HUDEP-2 (cell line): ENCODE data around the gene GRM8.
"Not testable (repeated sequence)": the region's sequence is repeated elsewhere in the genome, so short reads cannot be mapped to it uniquely, and the experiment has no call there.

Experiments
- DNase-seq, 76 experiments: peaks; one replicate each; lab custom pipeline; 2025; ENCODE audit not compliant: unreplicated experiment in 76 of 76; lab: John Stamatoyannopoulos, UW

Gene GRM8

DNA sequence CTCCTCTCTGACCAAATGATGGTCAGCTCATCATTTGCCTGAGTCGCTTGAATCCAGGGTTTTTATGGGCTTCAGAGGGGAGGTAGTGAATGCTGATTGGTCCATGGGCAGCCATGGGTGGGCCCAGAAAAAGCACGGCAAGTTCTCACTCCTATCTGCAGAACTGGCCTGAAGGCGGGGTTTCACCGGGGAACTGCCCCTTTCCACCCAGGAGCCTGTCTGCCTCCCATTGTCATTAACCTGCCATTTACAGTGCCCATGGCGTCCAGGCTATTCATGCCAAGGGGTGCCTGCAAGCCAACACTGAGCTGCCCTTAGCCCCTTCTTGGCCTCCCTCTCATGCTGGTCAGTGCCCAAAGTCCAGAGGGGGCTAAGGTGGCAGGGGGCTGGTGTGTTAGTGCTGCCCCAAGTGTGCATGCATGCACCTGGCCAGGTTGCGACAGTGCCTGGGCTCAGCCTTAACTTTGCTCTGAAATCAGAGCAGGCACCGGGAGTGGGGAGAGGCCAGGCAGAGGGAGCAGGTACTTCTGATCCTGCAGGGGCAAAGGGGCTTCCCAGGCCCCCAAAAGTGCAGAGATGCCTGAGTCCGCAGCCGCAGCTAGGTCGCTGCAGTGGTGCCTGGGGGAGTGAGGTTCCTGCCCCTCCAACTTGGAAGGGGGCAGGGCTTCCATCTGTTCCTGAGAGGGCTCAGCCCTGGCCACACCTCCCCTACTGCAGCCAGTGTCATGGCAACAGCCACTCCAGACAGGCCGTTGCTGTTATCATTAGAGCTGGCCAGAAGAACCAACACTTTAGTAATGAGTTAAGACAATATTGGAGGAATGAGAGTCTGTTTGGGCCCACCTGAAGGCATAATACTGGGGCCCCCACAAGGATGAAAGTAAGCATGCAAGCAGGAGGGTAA is 561.6 kb downstream of the GRM8 start:
- no peak for DNase-seq

DNA sequence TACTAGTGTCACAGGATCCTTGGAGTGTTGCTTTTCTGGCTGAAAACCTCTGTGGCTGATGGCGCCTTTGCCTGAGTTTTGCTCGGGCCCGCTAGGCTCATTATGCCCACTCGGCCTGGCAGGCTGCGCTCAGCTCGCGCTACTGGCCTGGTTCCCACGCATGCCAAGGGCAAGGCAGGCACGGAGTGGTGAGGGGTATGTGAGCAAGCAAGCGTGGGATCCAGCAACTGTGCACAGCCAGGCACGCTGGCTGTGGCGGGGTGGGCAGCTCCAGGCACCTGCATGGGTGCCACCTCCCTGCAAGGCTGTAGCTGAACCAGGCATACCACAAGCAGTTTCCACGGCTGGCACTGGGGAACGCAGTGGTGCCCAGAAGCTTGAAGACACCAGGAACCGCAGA is 562.6 kb downstream of the GRM8 start:
- DNase-seq: no peak

DNA sequence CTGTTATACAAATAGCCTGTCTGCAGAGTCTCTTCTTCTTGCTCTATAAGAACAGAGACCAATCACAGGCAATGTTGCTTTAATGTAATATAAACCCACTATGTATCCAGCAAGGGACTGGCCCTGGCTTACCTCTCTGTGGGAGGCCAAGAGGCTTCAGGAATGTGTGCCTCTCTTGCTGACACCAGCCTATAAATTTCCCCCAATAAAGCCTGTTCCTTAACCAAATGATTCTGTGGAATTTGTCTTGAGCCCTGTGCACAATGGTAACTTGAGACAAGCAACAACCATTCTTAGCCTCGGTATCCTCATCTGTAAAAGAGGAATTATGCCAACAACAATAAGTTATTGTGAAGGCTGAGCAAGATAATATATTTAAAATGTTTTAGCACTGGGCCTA is 563.7 kb downstream of the GRM8 start:
- no peak for DNase-seq

DNA sequence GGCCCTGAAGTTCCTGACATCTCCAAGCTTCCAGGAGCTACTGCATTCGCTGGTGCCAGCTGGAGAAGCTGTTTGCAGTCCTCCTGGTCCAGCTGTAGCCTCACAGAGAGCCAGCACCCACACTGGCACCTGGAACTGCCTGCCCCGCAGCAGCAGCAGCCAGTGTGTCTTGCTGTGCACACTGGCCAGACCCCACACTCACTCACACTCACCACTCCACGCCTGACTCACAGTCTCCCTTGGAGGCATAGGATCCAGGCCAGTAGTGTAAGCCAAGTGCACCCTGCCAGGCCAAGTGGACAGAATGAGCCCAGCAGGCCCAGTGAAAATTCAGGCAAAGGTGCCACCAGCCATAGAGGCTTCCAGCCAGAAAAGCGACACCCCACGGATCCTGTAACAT is 566.3 kb downstream of the GRM8 start:
- no peak for DNase-seq

DNA sequence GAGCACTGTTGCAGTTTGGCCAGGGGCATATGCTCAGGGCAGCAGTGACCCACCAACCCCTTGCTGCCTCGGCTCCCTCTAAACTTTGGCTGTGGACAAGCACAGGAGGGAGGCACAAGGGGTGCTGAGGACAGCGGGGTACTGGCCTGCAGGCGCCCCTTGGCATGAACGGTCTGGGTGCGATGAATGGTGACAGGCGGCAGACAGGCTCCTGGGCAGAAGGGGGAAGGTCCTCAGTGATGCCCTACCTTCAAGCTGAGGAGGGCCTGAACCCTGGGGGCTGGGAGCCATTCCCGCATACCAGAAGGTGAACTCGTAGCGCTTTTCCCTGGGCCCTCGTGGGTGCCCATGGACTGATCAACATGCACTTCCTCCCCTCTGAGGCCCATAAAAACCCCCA is 567.1 kb downstream of the GRM8 start:
- DNase-seq: no peak

DNA sequence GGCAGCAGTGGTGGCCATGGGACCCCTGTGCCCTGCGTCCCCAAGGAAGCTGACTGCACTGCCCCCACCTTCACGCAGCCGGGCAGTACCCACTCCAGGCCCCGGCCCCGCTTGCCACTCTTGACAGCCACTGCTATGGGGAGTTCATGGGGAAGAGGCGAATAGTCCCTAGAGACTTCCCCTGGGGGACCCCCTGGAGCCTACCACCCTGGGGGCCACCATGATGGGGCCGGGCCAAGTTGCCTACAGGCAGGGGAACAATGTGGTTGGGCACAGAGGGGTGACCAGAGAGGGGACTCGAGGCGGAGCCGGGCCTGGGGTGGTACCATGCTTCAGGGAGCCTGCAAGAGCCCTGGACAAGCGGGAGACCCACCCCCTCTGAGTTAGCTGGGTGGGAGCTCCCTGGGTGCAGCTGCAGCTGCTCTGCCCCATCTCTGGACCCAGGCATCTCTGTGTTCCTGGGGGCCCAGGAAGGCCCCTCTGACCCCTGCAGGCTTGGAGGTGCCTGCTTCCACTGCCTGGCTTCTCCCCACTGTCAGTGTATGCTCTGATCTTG is 567.6 kb downstream of the GRM8 start:
- no peak for DNase-seq

DNA sequence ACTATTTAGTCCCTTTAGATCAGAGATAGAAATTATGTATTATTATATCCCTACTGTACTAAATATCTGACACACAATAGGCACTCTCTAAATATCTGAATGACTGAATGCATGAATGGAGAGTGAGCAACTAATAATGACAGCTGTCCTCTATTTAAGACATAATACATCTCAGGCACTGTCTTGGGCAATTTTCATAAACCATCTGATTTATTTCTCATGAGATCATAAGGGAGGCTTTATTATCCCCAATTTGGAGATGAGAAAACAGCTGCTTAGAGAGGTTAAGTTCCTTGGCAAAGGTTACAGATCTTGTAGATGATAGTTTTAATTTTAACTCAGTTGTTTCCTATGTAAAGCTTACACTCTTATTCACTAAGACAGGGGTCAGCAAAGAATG is 570.6 kb downstream of the GRM8 start:
- DNase-seq: no peak

DNA sequence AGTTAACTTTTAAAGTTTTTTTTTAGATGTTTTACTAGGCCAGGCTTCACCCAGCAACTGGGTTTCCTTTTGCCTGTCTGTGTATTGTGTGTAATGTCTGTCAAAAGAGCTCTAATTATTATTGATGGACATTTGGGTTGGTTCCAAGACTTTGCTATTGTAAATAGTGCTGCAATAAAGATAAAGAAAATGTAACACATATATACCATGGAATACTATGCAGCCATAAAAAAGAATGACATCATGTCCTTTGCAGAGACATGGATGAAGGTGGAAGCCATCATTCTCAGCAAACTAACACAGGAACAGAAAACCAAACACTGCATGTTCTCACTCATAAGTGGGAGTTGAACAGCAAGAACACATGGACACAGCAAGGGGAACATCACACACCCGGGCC is 584.0 kb downstream of the GRM8 start:
- DNase-seq: not testable (repeated sequence)

DNA sequence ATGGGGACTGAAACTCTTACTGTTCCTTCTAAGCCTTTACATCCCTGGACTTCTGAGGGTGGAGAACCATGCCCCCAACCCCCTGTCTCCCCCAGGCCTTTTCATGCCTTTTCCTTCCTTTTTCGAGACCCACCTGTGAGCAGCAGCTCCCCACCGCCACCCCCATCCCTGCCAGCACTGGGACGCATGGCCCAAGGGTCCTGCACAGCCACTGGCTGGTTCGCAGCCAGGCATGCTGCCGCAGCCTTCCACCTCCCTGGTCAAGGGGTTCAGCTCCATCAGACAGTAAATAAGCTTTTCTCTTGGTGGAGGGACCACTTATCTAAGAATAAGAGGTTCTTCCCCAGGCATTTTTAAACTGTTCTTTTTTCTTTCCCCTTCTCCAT is 584.4 kb downstream of the GRM8 start:
- no peak for DNase-seq

DNA sequence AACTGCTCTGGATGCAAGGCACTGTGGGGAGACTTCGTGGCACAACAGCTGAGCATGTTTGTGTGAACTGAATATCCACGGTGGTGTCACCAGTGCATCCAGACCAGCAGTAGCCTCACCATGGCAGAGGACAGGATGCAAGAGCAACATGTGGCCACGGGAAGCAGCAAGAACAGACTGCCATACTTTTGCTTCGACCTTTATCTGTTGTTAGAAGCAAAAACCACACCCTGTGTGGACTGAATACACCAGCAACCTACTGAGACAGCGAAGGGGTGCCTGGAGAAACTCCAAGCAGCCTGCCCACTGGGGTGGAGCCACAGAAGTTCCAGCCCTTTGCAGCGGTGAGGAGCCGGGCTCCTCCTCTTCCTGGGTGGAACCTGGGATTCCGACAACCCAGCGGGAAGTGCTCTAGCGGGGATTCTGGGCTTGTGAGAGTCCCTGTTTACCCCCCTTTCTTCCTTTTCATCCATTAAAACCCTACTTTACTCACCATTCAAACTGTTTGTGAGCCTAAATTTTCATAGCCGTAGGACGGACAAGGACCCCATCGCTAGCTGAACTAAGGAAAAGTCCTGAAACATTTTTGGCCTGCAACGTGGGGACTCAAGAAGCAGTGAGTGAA is 584.9 kb downstream of the GRM8 start:
- peak in 5 of 76 experiments; percentile 42 to 79 (median 54) for DNase-seq

DNA sequence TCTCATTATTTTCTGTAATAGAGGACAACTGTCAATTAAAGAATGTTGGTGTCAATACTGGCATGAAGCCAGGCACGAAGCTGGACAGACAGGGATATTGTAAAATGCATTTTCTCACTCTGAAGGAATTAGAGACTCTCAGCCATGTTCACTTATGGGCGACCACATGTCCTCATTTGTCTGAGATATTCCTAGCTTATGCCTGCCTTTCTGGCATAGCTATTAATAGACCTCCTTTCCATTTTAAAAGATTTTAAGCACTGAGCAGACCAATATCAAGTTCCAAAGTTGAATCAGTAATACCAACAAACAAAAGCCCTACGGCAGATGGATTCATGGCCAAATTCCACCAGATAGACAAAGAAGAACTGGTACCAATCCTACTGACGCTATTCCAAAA is 589.9 kb downstream of the GRM8 start:
- DNase-seq: no peak

DNA sequence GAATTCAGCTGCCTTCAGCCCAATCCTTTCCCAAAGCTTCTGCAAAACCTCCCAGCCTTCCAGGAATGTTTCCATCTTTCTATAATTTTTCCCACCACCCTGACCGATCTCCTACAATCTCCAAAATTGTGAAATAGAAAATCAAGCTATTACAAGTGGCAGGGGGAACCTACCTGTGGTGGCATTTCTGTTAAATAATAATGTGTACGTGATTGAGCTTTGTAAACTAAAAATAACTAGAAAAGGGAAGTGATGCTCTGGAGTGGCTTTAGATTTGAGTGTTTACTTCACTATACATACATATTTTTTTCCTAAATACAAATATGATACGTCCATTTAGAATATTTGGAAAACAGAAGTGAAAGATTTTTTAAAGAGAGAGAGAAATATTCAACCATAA is 593.6 kb downstream of the GRM8 start:
- no peak for DNase-seq

DNA sequence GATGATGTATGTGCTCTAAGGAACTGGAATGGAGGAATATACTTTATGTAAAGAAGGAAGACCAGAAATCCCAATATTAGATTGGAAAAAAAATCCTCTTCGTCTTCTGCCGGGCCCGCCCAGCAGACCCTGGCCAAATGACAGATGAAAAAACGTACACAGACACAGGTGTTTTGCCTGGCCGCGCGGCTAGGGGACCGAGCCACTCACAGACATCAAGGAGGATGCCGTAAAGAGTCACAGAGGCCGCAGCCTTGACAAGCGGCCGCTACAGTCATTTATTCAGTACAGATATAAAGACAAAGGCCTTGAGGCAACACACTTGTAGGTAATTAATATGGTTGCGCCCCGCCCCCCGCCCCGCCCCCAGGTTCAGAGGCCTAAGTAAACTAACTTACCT is 594.1 kb downstream of the GRM8 start:
- DNase-seq: no peak

DNA sequence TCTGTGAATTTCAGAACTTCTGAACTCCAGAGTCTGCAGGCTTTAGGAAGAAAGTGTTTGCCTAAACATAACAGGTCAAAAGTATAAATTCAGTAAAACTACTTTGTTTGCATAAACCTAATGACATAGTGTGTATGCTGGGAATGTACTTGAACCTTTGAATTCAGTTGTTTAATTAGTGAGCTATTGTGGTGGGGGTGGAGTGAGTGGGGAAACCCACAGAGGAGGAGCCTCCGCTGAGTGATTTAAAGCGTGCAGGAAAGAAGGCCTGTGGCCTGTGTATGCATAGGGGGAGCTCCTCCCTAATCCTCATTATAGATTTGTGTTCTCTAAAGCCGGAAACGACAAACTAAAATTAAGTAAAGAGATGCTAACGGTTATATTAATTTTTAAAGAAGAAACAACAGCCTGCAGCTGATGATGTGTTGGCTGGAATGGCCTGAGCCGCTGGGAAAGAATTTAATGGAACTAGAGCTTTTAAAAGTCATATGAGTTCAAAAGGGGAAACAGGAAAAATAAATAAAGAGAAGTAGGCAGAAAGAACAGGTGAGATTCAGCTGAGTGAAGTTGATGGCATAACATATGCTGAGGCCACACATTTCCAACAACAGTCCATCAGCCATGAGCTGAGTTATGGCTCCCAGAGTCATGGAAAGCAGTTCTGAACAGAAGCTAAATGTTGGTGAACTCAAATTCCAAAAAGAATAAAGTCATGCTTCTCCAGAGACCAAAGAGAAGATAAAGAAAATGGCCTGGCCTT is 595.0 kb downstream of the GRM8 start:
- DNase-seq: no peak

DNA sequence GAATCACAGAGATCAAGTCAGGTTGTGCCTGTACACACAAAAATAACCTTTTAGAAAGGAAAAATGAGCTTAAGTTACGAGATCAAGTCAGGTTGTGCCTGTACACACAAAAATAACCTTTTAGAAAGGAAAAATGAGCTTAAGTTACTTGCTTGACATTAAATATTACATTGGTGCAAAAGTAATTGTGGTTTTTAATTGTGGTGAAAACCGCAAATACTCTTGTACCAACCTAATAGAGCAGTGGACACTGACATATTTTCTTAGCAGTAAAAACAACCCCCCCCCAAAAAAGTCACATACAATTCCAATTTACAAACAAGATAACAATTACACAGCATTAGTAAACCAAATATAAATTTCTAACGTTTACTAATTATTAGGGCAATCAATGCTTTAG is 595.6 kb downstream of the GRM8 start:
- DNase-seq: no peak

DNA sequence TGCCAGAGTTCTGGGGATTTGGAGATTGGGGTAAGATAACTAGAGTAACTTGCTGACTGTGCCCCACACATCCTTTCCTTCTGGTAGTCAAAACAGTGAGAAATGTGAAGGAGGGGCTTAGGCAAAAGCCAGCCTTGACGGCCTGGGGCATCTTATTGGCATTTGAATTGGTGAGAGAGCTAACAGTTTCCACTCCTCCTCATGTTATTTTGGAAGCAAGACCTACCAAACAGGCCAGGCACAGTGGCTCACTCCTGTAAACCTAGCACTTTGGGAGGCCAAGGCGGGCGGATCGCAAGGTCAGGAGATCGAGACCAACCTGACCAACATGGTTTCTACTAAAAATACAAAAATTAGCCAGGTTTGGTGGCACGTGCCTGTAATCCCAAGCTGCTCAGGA is 596.6 kb downstream of the GRM8 start:
- no peak for DNase-seq

DNA sequence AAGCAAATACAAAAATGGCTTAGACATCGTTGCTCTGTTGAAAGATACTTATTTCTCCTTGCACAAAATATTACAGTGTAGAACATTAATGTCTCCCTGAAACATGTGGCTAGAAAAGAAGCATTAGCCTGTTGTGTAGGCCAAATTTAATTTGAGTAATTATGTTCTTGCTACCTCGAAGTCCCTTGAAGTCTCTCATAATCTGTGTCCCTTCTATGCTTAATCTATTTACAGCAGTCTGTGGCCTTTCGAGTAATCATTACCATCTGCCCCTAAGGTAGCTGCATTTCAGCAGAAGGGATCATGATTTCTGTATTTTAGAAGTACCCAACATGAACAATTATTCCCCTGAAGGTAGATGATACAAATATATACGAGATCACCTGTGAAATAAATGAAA is 615.2 kb downstream of the GRM8 start:
- DNase-seq: no peak

DNA sequence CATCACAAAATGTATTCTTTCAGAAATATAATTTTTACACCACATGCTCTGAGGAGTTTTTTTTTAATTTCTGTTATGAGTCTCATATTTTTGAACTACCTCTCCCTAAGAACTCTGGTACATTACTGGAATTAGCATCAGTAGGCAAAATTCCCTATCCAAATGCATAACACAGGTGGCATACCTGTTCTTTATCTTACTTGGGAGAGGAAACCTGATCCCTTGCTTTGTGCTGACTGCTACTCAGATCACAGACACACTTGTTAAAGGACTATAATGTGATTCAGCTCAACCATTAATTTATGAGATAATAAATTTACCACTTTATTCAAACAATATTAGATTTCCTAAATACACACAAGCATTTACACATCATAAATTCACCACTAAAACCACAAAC is 617.2 kb downstream of the GRM8 start:
- no peak for DNase-seq

DNA sequence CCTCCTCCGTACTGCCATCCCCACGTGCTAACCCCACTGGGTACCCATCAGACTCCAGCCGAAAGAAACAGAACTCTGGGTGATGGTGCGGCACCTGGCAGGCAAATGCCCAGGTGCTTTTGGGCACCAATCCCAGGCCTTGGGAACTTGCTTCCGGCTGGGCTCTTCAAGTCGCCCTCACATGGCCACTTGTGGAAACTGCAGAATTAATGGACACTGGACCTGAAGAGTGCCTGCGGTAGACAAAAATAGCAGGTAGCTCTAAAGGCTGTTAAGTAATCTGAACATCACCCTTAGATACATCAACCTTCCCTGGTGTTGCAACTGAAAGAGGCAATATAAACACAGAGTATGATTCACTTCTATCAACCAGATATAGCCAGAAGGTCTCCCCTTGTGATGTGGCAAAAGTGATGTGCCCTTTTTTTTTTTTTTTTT is 644.4 kb downstream of the GRM8 start:
- DNase-seq: peak in 4 of 76 experiments; percentile 3 to 7 (median 6)

DNA sequence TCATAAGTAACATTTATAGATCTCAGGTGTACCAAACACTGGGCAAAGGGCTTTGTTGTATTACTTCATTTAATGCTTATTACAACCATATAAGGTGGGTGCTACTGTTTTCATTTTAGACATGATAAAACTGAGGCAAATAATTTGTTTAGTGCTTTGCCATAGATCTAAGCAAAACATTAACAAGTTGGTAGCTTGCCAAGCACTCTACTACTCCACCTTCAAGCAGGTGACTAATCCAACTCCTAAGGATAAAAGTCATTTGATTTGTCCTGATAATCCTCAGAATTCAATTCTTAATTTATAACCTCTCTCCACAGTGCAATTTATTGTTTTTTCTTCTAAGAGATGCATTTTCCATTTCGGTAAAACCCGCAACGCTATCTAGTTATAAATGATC is 646.4 kb downstream of the GRM8 start:
- DNase-seq: no peak

DNA sequence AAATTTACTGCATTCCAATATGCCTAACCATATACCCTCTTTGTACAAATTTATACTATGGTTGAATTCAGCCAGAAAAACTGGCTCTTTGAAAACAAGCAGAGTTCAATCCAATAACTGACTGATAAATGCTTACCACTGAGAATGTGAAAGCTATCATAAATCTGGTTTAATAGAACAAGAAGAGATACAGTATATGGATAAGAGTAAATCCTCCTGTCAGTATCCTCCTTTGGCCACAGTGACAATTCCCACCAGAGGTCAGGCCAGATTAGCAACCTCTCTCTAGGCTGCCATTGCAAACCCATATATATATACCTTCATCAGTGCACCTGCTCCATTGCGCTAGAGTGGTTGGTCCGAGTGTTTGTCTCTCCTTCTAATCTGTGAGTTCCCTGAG is 647.2 kb downstream of the GRM8 start:
- DNase-seq: no peak
